ENCODE data around the gene DPEP2.

The DPEP2 gene

DNA sequence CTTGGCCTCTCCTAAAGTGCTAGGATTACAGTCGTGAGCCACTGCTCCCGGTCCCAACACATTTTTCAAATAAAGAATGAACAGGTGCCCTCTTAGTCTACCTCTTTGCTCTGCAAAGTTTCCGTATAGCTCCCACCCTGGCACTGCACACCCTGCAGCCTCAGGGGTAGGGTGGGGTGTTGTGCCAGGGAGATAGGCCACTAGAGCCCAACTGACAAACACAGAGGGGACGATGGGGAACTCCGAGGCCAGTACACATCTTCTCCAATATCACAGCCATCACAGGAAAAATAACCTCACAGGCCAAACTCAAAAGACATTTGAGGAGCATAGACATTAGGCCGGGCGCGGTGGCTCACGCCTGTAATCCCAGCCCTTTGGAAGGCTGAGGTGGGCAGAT lies 28.2 kb downstream of the DPEP2 start:
- Histone ChIP-seq H3K9me2 (replicated peaks; ENCODE audit: control insufficient read depth, low read length) (no peaks in the 10 kb centered on the region), H4K20me1 (ENCODE audit: control insufficient read depth, insufficient read depth, low read depth, low read length) (no peaks in the 10 kb centered on the region), H3K4me3 (ENCODE audit: low read length) (no peak overlapping the region), H3K4me2 (ENCODE audit: low read length) (no peak overlapping the region), H3K36me3 (ENCODE audit: control insufficient read depth, low read length) (no peaks in the 10 kb centered on the region), H3K79me2 (ENCODE audit: control insufficient read depth, low read length) (0 out of 2 replicates have a peak, but pooled peaks cover 6% of the 10 kb centered on the region), H3K4me1 (ENCODE audit: control insufficient read depth, low read length) (peaks cover 39% of the 10 kb centered on the region), H3K27me3 (ENCODE audit: control insufficient read depth, low read length) (peaks cover 14% of the 10 kb centered on the region), H3K27ac (ENCODE audit: low read depth, low read length) (no peak overlapping the region), H3F3A (ENCODE audit: control insufficient read depth, insufficient read depth) (no peaks in the 10 kb centered on the region), H3K9me3 (ENCODE audit: control insufficient read depth, insufficient read depth, low read length) (no peaks in the 10 kb centered on the region)
- TF ChIP-seq CTCF (IDR thresholded peaks at IDR 0.05; ENCODE audit: low read depth, low read length, poor library complexity, severe bottlenecking) (no peak), EZH2phosphoT487 (IDR thresholded peaks at IDR 0.05; ENCODE audit: borderline replicate concordance, low read length) (no peak)

DNA sequence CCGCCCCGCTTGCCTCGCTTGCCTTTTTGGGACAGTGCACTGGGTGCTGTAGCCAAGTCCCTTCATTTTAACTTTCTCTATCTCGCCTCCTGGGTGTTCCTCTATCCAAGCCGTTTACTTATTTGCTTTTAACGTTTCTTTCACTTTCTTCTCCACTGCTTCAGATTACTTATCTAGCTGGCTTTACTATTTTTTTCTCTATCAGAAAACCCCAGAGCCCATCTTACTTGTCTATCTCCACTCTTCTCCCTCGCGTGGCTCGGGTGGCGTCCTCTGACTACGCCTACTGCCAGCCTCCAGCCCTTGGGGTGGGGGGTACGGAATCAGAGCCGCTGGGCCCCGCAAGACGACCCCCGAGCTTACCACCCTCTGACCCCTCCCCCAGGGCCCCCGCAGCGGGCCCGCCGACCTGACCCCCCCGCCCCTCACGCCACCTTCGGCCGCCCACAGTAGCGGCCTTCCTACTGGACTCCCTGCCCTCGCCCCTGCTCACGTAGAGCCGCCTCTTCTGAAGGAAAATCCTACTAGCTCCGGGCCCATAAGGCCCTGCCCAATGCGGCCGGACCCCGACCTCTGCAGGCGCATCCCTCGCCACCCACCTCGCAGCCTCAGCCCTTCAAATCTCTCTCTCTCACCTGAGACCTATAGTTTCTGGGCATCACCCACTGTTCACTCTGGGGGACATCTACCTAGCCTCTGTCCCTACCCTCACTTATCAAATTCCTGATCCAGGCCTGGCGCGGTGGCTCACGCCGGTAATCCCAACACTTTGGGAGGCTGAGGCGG lies 29.8 kb downstream of the DPEP2 start:
- TF ChIP-seq CTCF (IDR thresholded peaks at IDR 0.05; ENCODE audit: low read depth, low read length, poor library complexity, severe bottlenecking) (no peak), EZH2phosphoT487 (IDR thresholded peaks at IDR 0.05; ENCODE audit: borderline replicate concordance, low read length) (no peak)
- H3K79me2 ChIP-seq (ENCODE audit: control insufficient read depth, low read length) = 0 out of 2 replicates have a peak, but pooled peaks cover 6% of the 10 kb centered on the region
- H3K4me3 ChIP-seq (ENCODE audit: low read length) = peak overlapping the region; percentile 75
- peaks cover 29% of the 10 kb centered on the region for H3K4me1 ChIP-seq (ENCODE audit: control insufficient read depth, low read length)
- H3K9me3 ChIP-seq (ENCODE audit: control insufficient read depth, insufficient read depth, low read length) = no peaks in the 10 kb centered on the region
- H4K20me1 ChIP-seq (ENCODE audit: control insufficient read depth, insufficient read depth, low read depth, low read length) = 0 out of 2 replicates have a peak, but pooled peaks cover 3% of the 10 kb centered on the region
- H3K27me3 ChIP-seq (ENCODE audit: control insufficient read depth, low read length) = peaks cover 1% of the 10 kb centered on the region
- H3K4me2 ChIP-seq (ENCODE audit: low read length) = peak overlapping the region; percentile 94
- H3F3A ChIP-seq (ENCODE audit: control insufficient read depth, insufficient read depth) = peaks cover 7% of the 10 kb centered on the region; the same call in 1 of the 2 replicates
- H3K9me2 ChIP-seq (replicated peaks; ENCODE audit: control insufficient read depth, low read length) = no peaks in the 10 kb centered on the region
- H3K27ac ChIP-seq (ENCODE audit: low read depth, low read length) = no peak overlapping the region
- H3K36me3 ChIP-seq (ENCODE audit: control insufficient read depth, low read length) = no peaks in the 10 kb centered on the region

DNA sequence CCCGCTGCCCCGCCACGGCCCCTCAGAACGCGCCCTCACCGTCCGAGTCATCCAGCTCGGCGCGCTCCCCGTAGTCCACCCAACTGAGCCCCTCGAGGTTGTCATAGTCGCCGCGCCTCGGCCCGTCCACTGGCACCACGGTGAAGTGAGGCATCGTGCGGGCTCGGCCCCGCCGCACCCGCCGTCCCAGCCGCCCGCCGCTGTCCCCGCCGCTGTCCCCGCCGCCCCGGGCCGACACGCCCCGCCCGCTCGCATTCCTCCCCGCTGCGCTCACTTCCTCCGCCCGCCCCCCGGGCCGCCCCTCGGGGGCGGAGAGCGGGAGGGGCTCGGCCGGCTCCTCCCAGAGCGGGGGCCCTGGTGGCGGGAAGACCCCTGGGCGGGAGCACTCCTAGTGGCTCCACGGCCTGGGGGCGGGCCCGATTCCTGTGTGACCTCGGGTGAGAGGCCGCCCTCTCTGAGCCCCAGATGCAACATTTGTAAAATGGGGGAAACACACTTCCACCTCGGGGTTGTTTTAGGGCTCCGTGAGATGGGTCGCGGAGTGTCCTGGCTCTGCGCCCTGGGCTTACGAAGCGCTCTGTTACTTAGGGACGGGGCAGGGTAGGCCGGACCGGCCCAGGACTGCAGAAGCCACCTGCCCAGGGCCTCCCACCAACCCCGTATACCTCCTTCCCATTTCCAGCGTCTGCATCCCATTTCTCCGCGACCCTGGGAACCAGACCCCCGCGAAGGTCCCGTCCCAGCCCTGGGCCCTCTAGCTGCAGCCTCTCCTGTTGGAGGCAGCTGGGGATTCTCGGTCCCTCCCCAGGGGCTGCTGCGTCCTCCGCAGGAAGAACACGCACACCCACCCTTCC lies 30.7 kb downstream of the DPEP2 start, which contains the start of gene SLC12A4:
Gene SLC12A4 (minus strand): TSS at position 238 of the 854 bp plus-strand sequence. CDS start 84 bp downstream, at position 154.
- Histone ChIP-seq H3K9me3 (ENCODE audit: control insufficient read depth, insufficient read depth, low read length) (no peaks in the 10 kb centered on the region), H3K79me2 (ENCODE audit: control insufficient read depth, low read length) (0 out of 2 replicates have a peak, but pooled peaks cover 6% of the 10 kb centered on the region), H3K9me2 (replicated peaks; ENCODE audit: control insufficient read depth, low read length) (no peaks in the 10 kb centered on the region), H3K36me3 (ENCODE audit: control insufficient read depth, low read length) (no peaks in the 10 kb centered on the region), H3K27ac (ENCODE audit: low read depth, low read length) (no peak within 1 kb of the TSS), H3K27me3 (ENCODE audit: control insufficient read depth, low read length) (no peaks in the 10 kb centered on the region), H3F3A (ENCODE audit: control insufficient read depth, insufficient read depth) (peaks cover 7% of the 10 kb centered on the region; the same call in 1 of the 2 replicates), H3K4me3 (ENCODE audit: low read length) (peak within 1 kb of the TSS; percentile 75), H4K20me1 (ENCODE audit: control insufficient read depth, insufficient read depth, low read depth, low read length) (0 out of 2 replicates have a peak, but pooled peaks cover 3% of the 10 kb centered on the region), H3K4me2 (ENCODE audit: low read length) (peak within 1 kb of the TSS; percentile 94), H3K4me1 (ENCODE audit: control insufficient read depth, low read length) (peaks cover 29% of the 10 kb centered on the region)
- TF ChIP-seq EZH2phosphoT487 (IDR thresholded peaks at IDR 0.05; ENCODE audit: borderline replicate concordance, low read length) = no peak
- peak; percentile 16 for TF ChIP-seq CTCF (IDR thresholded peaks at IDR 0.05; ENCODE audit: low read depth, low read length, poor library complexity, severe bottlenecking)

Measured in DOHH2 (cell line).